Hematopoietic multipotent progenitor cell treated with erythropoietin and hydrocortisone succinate and interleukin-3 and kit ligand, for 15 days (in vitro differentiated cells): ENCODE results near the gene IDS.
A peak's percentile ranks its signal among the peaks of the same experiment; 100 is the strongest.
"Not testable (repeated sequence)": the region's sequence is repeated elsewhere in the genome, so short reads cannot be mapped to it uniquely, and the experiment has no call there.

Source experiments
- DNase-seq: peaks from one replicate; pipeline ENCODE4 v3.0.0-alpha.2; 2015; ENCODE audit warnings: low spot score

The IDS gene

DNA sequence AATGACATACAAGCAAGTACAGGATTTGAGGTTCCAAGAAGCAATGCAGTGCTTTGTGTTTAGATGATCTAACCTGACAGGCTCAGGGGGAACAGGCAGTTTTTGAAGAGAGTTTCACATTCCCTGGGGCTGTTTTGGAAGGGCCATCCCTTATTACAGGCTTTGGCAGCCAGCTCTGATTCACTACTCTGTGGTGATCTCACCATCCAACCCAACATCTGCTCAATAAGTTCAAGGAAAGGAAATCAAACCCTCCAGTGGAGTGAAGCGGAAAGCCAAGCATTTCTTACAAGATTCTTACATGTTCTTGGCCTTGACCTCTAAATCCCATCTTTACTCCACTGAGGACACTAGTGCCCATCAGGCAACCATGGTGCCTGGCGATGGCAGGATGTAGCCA lies 7.5 kb downstream of the IDS start:
- DNase-seq: no peak

DNA sequence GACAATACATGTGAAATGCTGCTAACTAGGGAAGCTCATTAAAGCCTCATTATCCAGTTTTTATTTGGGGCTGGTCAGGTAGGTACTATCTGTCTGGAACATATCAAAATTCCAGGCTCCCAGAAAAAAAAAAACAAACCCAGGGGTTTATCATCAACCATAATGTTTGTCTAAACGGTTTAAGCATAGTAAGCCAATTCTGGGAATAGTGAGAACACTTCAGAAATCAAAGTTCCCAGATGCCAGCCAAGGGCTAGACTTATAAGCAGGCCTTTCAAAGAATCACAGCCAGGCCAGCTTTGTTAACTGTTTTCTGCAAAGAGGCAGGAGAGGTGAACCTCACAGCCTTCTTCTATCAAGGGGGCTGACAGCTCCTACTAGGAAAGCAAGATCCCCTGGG lies 8.1 kb downstream of the IDS start:
- DNase-seq: no peak

DNA sequence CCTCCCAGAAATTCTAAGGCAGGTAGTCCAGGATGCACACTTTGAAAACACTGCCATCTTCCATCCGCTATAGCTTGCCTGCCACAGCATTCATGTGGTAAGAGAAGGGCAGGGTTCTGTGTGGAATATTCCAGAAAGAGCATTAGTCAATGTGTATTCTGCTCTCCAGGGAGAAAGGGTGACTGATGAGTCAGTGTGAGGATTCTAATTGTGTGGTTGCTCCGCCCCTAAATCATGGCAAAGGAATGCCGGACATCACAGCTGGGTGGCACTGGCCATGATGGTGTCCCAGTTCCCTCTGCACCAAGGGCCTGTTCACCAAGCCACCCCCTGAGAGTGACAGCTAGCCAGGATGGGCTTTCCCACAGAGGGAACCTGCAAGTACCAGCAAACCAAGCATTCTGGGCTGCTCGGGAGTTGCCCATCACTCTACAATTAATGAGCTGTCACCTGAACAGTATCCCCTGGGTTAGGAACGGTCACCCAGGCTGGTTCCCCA lies 9.5 kb downstream of the IDS start:
- no peak for DNase-seq

DNA sequence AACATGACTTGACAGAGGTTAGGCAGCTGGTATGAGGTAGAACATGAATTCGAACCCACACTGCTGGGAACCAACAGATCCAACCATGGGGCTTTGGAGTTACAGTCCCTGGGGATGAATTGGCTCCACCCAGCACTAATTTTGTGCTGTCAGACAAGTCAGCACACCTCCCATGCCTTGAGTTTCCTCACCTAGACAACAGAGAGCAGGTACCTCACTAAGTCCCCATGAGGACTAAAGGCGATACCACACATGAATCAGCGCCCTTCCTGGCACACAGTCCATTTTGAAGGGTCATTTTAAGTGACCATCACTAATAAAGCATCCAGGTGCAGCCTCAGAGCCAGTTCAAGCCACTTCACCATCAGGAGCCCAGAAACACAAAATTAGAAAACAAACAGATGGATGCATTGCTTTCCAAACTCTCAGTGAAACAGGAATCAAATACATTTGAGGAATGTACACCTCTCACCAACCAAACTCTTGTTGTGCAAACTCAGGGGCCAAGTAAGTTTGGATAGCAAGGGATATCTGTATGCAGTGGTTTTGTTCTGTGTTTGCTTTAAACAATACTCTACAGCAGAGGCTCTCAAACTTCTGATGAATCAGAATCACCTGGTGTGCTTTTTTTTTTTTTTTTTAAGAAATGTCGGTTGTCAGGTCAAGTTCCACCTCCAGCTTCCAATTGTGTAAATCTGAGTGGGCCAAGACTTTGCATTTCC lies 10.1 kb downstream of the IDS start:
- no peak for DNase-seq

DNA sequence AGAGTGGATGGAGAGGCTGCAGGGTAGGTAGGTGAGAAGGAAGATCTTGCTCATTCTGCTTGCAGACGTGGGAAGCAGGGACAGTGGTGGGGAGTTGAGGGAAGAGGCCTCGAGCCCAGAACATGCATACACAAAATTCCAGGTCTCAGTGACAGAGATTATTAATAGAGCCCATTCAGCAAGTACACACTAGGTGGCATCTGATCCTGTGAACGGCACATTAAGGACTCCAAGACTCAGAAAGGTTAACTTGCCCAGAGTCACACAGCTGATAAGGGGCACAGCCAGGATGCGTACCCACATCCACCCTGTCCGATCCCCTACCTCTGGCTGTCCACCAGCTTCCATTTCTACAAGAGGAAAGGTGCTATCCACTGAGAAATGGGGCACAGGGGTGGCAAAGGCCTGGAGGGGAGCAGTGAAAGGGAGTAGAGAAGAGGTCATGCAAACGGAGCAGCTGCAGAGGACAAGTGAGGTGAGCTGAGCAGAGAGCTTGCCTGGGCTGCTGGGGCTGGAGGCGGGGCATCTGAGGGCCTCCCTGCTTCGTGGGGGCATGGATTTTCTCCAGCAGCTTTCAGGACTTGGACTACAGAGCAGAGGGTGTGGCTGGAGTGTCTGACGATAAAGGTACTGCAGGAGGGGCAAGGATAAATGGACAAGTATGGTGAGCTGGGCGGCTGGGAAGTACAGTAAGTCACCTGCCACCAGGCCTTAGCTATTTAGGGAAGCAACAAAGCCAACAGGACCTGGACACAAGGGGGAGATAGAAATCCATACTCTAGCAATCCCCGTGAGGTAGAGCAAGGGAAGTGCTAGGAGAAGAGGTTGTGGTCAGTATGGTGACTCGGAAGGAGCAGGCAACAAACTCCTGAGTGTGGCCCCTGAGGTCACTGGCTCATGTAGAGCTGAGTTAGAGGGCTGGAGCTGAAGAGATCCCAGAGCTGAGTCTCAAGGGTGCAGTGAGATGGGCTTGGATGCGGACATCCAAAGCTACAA lies 11.2 kb downstream of the IDS start:
- DNase-seq: peak; percentile 3

DNA sequence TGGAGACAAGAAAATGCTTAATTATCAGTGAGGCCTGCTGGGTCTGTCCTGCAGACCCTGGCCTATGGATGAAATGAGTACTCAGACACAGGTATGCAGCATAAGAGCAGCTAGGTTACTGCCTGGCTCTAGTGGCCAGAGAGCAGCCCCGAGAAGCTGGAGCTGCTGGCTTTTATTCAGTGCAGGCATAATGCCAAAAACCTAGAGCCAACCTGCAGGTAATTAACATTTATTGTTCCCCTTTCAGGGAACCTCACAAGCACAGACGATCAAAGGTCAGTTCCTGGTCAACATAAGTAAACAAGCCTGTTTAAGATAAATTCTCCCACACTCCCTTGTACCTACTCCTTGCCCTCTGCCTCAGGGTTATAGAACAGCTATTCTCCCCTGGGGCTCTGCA lies 13.3 kb downstream of the IDS start:
- DNase-seq: no peak

DNA sequence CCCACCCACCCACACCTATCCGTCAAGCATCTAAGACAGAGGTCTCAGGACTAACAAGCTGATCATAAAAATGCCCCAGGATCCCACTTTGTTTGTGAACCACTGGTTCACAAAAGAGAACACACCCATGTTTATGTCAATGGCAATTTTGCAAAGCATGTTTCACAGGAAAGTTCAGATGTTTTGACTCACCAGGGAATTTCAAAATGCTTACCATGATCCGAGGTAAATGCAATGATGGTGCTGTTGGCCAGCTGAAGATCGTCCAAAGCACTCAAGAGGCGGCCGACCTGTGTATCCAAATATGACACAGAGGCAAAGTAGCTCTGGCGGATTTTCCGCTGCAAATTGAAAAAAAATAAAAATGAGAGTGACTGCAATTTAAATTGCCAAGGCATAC lies 15.0 kb downstream of the IDS start:
- DNase-seq: no peak

DNA sequence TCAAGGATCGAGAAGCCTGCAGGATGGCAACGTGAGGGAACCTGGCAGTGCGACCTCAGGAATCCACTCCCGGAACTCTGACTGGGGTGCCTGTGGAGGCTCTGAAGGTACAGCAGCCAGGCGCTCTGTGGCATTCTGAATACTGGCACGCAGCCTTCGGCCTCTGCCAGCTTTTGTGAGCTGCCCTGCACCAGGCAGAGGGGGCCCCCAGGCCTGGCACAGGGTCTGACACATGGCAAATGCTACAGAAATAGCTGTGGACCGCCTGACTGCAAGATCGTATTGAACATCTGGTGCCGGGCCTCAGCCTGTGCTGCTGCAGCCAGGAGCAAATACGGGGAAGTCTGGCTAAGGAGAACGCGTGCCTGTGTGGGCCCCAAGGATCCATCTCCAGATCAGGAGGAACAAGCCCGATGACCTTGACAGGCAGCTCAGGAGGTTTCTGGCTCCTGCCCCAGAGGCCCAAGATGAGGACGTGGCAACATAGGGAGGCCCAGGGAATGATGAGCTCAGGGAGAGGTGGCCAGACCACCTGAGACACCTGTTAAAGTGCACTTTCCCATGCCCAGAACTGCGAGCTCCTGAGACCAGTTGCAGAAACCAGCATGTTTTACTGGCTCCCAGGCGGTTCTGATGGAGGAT lies 16.6 kb downstream of the IDS start:
- DNase-seq: not testable (repeated sequence)

DNA sequence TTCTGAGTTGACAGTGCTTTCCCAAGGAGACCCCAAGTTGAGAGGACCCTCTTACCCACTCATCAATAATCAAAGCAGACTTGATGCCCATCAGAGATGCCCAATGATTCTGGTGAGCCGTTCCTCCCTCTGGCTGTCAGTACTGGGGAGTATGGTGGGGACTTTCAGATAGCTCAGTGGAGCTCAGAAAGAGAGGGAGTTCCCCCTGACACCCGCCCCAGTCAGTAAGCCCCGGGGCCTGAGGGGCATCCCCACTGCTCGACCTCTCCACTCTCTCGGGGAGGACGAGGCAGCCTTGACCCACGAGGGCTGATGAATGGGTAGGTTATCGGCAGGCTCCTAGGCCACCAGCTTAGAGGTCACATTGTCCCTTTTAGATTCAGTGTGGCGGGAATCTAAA lies 17.1 kb downstream of the IDS start:
- DNase-seq: not testable (repeated sequence)

DNA sequence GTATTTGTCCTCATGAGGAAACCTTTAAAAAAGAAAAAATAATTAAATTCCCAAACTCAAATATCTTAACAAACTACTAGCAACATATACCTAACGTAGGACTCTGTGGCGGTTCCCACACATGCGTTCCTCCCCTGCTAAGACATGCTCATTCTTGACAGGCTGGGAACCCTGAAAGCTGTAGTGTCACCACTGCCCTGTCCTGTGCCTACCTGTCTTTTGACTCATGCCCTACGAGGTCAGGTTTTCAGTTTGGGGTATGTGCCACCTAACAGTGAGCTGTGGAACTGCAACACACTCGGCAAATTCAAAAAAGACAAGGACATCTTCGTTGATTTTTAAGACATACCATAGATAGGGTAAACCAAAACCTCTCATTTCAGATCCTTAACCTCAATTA lies 17.8 kb downstream of the IDS start:
- no peak for DNase-seq

DNA sequence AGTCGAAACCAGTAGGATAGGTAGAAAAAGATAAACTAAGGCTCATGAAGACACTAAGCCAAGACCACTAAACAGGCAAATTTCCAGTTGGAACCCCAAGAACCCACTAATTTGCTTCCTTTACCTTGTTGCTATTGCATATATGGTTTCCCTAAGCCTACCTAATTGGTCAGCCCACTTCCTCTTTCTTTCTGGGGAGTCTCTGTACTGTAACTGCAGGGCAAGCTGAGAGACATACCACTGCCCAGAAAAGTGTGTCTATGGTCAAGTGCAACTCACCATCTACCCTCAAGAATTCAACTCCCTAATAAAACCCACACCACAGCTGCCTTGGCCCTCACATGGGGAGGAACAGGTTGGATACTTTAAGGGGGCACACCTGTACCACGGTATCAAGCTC lies 28.6 kb downstream of the IDS start:
- no peak for DNase-seq

DNA sequence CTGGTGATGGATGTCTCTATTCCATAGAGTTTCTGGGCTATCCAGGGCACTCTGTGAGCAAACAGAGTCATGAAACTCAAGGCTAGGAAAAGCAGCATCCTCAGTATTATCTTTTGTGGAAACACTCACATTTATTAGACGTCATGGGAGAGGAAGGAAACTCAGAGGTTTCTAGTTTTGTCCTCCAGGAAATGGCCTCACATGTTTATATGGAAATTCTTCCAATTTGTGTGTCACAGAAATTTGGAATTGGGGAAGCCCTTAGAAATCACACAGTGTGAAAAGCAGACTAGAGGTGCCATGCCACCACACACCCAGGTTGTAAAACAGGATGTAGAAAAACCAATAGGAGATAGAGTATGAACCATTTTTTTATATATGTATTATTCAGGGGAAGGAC lies 31.1 kb downstream of the IDS start:
- DNase-seq: no peak

DNA sequence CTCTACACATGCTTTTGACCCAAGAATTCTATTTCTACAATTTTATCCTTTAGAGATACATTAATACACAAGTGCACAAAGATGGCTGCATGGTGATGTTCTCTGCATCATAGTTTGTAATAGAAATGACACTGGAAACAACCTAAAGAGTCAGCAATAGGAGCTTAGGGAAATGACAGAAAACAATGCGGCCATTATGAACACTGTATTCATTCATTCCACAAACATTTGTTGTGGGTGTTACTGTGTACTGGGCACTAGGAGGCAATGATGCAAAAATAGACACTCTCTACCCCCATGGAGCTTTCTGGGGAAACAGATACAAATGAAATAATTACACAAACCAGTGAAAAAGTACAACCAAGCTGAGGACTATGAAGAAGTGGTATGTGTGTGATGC lies 32.0 kb downstream of the IDS start:
- no peak for DNase-seq

DNA sequence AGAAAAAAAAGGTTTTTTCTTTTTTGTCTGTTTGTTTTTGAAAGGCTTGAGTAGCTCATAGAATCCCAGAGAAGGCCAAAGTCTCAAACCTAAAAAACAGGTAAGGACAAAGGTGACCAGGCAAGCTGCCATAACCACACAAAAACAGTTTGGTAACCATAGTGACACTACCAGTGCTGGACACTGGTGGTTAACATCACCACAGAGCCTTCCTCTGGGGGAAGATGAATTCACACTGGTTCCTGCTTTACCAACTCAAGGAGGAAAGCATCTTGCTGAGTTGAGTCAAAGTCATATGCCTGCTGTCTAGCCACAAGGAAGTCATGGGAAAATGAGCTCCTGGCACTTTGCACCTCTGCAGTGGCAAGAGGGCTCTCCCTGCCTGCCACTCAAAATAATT lies 32.5 kb downstream of the IDS start:
- no peak for DNase-seq

DNA sequence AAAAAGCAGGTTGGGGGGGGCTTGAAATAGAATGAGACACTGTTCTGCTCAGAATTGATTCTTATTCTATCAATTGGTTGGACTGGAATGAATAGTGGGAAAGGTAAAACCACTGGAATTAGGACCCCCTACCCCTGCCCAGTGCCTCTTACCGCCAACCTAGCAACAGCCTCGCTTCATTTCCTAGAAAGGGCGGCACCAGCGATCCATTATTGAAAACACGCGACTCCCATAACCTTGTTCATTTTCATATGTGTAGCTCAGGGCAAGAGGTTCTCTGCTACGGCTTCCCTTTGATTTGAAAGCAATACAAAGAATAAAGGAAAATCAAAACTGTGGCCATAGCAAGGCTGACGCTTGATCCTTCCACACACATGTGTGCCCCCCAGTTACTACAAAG lies 33.7 kb downstream of the IDS start:
- no peak for DNase-seq

DNA sequence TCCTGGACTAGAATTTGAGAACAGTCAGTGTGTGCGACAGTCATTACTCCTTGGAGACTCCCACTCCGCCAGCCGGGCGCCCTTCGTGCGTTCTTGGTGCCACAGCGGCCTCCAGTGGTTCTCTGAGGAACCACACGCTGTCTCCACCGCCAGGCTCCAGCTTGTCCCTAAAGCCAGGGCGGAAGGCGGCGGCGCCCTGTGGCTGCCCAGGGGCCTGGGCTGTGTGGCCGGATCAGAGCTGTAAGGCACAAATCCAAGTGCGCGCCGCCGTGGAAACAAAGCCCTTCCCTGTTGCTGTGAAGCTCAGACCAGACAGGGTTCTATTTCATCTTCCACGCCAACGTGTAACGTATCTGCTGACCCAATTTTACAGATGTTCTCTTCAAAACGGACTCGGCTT lies 34.2 kb downstream of the IDS start:
- DNase-seq: peak; percentile 46

DNA sequence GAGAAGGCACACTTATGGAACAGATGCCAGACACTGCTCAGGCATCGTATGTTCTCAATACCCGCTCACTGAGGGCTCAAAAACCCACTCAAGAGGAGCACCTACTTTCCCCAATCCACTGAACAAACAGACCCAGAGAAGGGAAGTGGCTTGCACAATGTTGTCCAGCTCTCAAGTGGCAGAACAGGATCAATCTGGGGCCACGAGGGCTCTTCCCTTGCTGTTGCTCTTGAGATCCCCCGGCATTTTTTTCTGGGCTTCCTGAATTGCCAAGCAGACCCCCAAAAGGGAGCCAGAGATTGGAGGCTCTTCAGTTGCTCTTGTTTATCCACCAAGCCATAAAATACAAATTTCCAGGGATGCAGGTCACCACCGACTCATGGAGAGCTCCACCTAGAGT lies 35.7 kb downstream of the IDS start:
- no peak for DNase-seq

DNA sequence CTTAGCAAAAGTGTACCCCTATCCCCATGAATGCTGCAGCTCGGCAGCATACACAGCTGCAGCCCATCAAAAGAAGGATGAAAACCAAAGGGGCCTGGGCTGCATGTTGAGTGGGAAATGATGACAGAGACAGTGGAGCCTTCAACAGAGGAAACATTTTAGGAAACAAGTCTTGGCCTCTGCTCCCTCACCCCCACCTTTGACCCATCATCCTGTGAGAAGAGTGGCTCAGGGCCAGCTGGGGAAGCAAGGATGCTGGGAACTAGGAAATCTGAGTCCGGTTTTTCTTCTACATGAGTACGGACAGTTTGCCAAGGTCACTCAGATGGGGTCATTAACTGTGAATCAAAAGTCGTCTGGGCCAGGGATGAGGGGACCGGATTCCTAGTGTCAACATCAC lies 37.2 kb downstream of the IDS start:
- no peak for DNase-seq

DNA sequence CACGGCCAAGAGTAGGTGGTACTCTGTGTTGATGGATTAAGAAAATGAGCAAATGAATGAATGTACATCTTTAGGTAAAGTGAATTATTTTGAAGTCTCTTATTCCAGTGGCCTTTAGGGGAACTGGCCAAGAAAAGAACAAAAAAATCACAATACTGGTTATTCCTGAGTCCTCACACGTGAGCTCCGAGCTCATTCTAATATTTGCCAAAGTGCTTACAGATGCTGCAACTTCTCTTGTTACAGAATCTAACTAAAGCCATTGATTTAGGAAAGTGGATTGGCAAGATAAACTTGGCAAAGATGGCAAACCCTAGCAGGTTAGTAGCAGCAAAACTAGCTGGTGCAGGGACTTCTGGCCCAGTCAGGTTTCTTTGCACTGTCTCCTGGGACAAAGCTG lies 37.6 kb downstream of the IDS start:
- DNase-seq: no peak

DNA sequence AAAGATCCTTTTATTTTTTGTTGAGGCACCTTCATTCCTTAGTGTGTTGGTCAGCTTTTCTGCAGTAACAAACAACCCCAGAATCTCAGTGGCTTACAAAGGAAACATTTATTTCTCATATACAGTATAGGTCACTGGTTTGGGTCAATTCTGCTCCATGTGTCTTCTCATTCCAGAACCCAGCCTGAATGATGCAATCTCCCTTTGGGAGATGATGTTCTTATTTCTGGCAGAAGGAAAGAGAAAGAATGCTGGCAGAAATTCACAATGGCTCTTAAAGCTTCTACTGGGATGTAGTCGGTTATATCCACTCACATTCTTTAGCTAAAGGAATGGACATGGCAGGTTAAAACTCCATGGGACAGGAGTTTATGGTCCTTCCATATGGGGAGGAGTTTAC lies 42.3 kb downstream of the IDS start:
- no peak for DNase-seq

DNA sequence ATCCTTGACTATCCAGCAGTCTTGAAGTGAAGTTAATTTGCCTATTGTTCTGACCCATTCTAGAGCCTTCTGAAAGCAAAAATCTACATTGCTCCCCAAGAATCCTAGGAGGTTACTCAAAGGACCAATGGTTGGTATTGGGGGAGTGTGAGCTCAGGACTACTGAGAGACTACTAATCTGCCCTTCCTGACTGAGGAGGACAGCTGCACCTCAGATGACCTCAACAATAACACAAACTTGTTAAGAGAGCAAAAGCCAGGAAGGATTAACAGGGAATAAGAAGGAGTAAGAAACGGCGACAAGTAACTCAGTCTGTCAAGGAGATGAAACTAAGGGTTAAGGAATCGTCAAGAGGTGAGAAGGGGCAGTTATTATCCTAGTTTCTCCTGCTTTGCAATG lies 43.4 kb downstream of the IDS start:
- DNase-seq: no peak

DNA sequence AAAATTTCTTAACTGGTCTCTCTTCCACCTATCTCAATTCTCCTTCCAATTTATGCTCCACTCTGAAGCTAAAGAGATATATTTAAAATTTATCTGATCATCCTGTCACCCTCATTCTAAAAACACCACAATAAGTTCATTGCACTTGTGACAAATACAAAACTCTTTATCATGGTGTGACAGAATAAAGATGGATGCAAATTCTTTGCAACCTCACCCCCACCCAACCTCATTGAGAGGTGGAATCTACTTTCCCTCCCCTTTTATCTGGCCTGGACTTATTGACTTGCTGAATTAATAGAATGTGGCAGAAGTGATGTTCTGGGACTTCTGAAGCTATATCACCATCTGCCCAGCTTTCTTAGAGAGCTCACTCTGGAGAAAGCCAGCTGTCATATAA lies 46.5 kb downstream of the IDS start:
- no peak for DNase-seq
